SK-N-SH treated with all-trans-retinoic acid at 6 μM for 48 hours (cell line): ENCODE results near the gene NDUFA13.

Source experiments
- ATAC-seq: fragments of 200-7000 bp; cut with Tn5 transposase; 3 replicates; pipeline ENCODE4 v1.9.1; 2020; ENCODE audit warnings: mild to moderate bottlenecking, moderate library complexity
- BACH2 ChIP-seq: fragments of 250-450 bp; sonication (Bioruptor Pico); IDR thresholded peaks from 2 replicates; pipeline ENCODE4 v1.9.0; 2021; ENCODE audit warnings: mild to moderate bottlenecking, borderline replicate concordance
- CREB5 ChIP-seq: fragments of 250-450 bp; sonication (Bioruptor Pico); IDR thresholded peaks from 2 replicates; pipeline ENCODE4 v1.5.1; 2020; ENCODE audit warnings: low read depth, mild to moderate bottlenecking, moderate library complexity
- CSDC2 ChIP-seq: fragments of 250-450 bp; sonication (Bioruptor Pico); IDR thresholded peaks from 2 replicates; pipeline ENCODE4 v1.5.0; 2020; ENCODE audit warnings: mild to moderate bottlenecking, moderate library complexity
- ESRRG ChIP-seq: fragments of 250-450 bp; sonication (Bioruptor Pico); IDR thresholded peaks from 2 replicates; pipeline ENCODE4 v1.6.1; 2021; ENCODE audit warnings: mild to moderate bottlenecking
- GLIS3 ChIP-seq: fragments of 250-450 bp; sonication (Bioruptor Pico); IDR thresholded peaks from 2 replicates; pipeline ENCODE4 v1.5.0; 2020; ENCODE audit warnings: mild to moderate bottlenecking, moderate library complexity
- ISL1 ChIP-seq: fragments of 250-450 bp; sonication (Bioruptor Pico); IDR thresholded peaks from 2 replicates; pipeline ENCODE4 v2.1.2; 2022; ENCODE audit warnings: mild to moderate bottlenecking, moderate library complexity
- OSR1 ChIP-seq: fragments of 250-450 bp; sonication (Bioruptor Pico); IDR thresholded peaks from 2 replicates; pipeline ENCODE4 v1.8.0; 2022; ENCODE audit warnings: moderate library complexity, mild to moderate bottlenecking, inconsistent platforms
- PATZ1 ChIP-seq: fragments of 250-450 bp; sonication (Bioruptor Pico); IDR thresholded peaks from 2 replicates; pipeline ENCODE4 v1.8.0; 2020; ENCODE audit warnings: mild to moderate bottlenecking, moderate library complexity, borderline replicate concordance
- PPARA ChIP-seq: fragments of 250-450 bp; sonication (Bioruptor Pico); IDR thresholded peaks from 2 replicates; pipeline ENCODE4 v1.5.0; 2020; ENCODE audit warnings: mild to moderate bottlenecking, borderline replicate concordance
- RARB ChIP-seq: fragments of 250-450 bp; sonication (Bioruptor Pico); IDR thresholded peaks from 2 replicates; pipeline ENCODE4 v1.8.0; 2021; ENCODE audit warnings: mild to moderate bottlenecking, moderate library complexity
- SNAI2 ChIP-seq: fragments of 250-450 bp; sonication (Bioruptor Pico); IDR thresholded peaks from 2 replicates; pipeline ENCODE4 v1.5.0; 2020; ENCODE audit warnings: mild to moderate bottlenecking, moderate library complexity
- TCF4 ChIP-seq: fragments of 250-450 bp; sonication (Bioruptor Pico); IDR thresholded peaks from 2 replicates; pipeline ENCODE4 v1.8.0; 2021; ENCODE audit warnings: mild to moderate bottlenecking, moderate library complexity, borderline replicate concordance
- TOX ChIP-seq: fragments of 250-450 bp; sonication (Bioruptor Pico); IDR thresholded peaks from 2 replicates; pipeline ENCODE4 v1.8.0; 2021; ENCODE audit warnings: mild to moderate bottlenecking, moderate library complexity, borderline replicate concordance
- TSHZ2 ChIP-seq: fragments of 250-450 bp; sonication (Bioruptor Pico); IDR thresholded peaks from 2 replicates; pipeline ENCODE4 v1.5.0; 2020; ENCODE audit warnings: mild to moderate bottlenecking, moderate library complexity
- ZC3H10 ChIP-seq: fragments of 250-450 bp; sonication (Bioruptor Pico); IDR thresholded peaks from 2 replicates; pipeline ENCODE4 v1.5.1; 2021; ENCODE audit warnings: mild to moderate bottlenecking, moderate library complexity
- ZFP3 ChIP-seq: fragments of 250-450 bp; sonication (Bioruptor Pico); IDR thresholded peaks from 2 replicates; pipeline ENCODE4 v1.5.0; 2020; ENCODE audit warnings: mild to moderate bottlenecking, moderate library complexity
- ZFP30 ChIP-seq: fragments of 450-650 bp; formaldehyde crosslinking; IDR thresholded peaks from 2 replicates; pipeline ENCODE4 v1.5.0; 2022; ENCODE audit warnings: mild to moderate bottlenecking, moderate library complexity
- ZNF565 ChIP-seq: fragments of 450-650 bp; formaldehyde crosslinking; conservative IDR thresholded peaks from 2 replicates; pipeline ENCODE4 v1.5.0; 2020; ENCODE audit warnings: low read depth, mild to moderate bottlenecking, moderate library complexity
- ZNF70 ChIP-seq: fragments of 450-650 bp; formaldehyde crosslinking; IDR thresholded peaks from 2 replicates; pipeline ENCODE4 v1.5.0; 2020; ENCODE audit warnings: mild to moderate bottlenecking, moderate library complexity
- ZNF8 ChIP-seq: fragments of 450-650 bp; formaldehyde crosslinking; IDR thresholded peaks from 2 replicates; pipeline ENCODE4 v1.5.0; 2020; ENCODE audit warnings: mild to moderate bottlenecking, moderate library complexity
- TF ChIP-seq, protein P1 (sequence below): fragments of 250-450 bp; sonication (Bioruptor Pico); IDR thresholded peaks from 2 replicates; pipeline ENCODE4 v1.5.1; 2021; ENCODE audit warnings: mild to moderate bottlenecking, moderate library complexity
- TF ChIP-seq, protein P2 (sequence below): fragments of 250-450 bp; sonication (Bioruptor Pico); IDR thresholded peaks from 2 replicates; pipeline ENCODE4 v1.8.0; 2021; ENCODE audit warnings: low read depth, mild to moderate bottlenecking, moderate library complexity, borderline replicate concordance

NDUFA13 gene

GRCh38 chr19:19544954-19545591 is 29.0 kb downstream of the NDUFA13 start:
- TF ChIP-seq PATZ1 (CRISPR knock-in tag) (no peak), OSR1 (no peak), ZFP3 (CRISPR knock-in tag) (no peak), ZFP30 (CRISPR knock-in tag) (no peak), ZNF70 (CRISPR knock-in tag) (no peak), CREB5 (CRISPR knock-in tag) (no peak), GLIS3 (CRISPR knock-in tag) (no peak), RARB (CRISPR knock-in tag) (no peak), ZNF565 (CRISPR knock-in tag) (no peak), ESRRG (CRISPR knock-in tag) (no peak), TOX (CRISPR knock-in tag) (no peak), ZNF8 (CRISPR knock-in tag) (no peak), SNAI2 (CRISPR knock-in tag) (no peak), ISL1 (CRISPR knock-in tag) (no peak), TSHZ2 (CRISPR knock-in tag) (no peak), BACH2 (CRISPR knock-in tag) (no peak), ZC3H10 (no peak)
- TF ChIP-seq, protein P1, sequence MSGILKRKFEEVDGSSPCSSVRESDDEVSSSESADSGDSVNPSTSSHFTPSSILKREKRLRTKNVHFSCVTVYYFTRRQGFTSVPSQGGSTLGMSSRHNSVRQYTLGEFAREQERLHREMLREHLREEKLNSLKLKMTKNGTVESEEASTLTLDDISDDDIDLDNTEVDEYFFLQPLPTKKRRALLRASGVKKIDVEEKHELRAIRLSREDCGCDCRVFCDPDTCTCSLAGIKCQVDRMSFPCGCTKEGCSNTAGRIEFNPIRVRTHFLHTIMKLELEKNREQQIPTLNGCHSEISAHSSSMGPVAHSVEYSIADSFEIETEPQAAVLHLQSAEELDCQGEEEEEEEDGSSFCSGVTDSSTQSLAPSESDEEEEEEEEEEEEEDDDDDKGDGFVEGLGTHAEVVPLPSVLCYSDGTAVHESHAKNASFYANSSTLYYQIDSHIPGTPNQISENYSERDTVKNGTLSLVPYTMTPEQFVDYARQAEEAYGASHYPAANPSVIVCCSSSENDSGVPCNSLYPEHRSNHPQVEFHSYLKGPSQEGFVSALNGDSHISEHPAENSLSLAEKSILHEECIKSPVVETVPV (CRISPR knock-in tag), result no peak
- TF ChIP-seq, protein P2, sequence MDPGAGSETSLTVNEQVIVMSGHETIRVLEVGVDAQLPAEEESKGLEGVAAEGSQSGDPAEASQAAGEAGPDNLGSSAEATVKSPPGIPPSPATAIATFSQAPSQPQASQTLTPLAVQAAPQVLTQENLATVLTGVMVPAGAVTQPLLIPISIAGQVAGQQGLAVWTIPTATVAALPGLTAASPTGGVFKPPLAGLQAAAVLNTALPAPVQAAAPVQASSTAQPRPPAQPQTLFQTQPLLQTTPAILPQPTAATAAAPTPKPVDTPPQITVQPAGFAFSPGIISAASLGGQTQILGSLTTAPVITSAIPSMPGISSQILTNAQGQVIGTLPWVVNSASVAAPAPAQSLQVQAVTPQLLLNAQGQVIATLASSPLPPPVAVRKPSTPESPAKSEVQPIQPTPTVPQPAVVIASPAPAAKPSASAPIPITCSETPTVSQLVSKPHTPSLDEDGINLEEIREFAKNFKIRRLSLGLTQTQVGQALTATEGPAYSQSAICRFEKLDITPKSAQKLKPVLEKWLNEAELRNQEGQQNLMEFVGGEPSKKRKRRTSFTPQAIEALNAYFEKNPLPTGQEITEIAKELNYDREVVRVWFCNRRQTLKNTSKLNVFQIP, result no peak
- ATAC-seq, result no peak

GRCh38 chr19:19545707-19546106 is 29.7 kb downstream of the NDUFA13 start:
- no peak for ATAC-seq
- TF ChIP-seq CSDC2 (CRISPR knock-in tag), result no peak
- no peak for TF ChIP-seq GLIS3 (CRISPR knock-in tag)
- TF ChIP-seq, protein P2, result no peak
- no peak for TF ChIP-seq TCF4 (CRISPR knock-in tag)
- TF ChIP-seq ZFP3 (CRISPR knock-in tag), result no peak
- TF ChIP-seq BACH2 (CRISPR knock-in tag), result no peak
- TF ChIP-seq CREB5 (CRISPR knock-in tag), result no peak
- no peak for TF ChIP-seq ZNF565 (CRISPR knock-in tag)
- no peak for TF ChIP-seq PPARA (CRISPR knock-in tag)
- TF ChIP-seq PATZ1 (CRISPR knock-in tag), result no peak
- TF ChIP-seq ISL1 (CRISPR knock-in tag), result no peak
- no peak for TF ChIP-seq ESRRG (CRISPR knock-in tag)
- TF ChIP-seq OSR1, result no peak
- no peak for TF ChIP-seq RARB (CRISPR knock-in tag)
- TF ChIP-seq ZNF70 (CRISPR knock-in tag), result no peak
